Subcutaneous adipose tissue (tissue), 4 donors: Measurements from ENCODE around the gene NCKAP5. TPM values are rescaled to one million over a fixed set of nuclear protein-coding genes. Genes with fewer than 3 reads are reported as not detected.

Source experiments
- total RNA-seq, 4 donors: library from RNA; depleted of rRNA; stranded (reverse); fragments of >200 nt; gene quantifications; one replicate each; pipeline ENCODE4 v1.1.0, GENCODE V29; 2016
- TF ChIP-seq, protein P1 (sequence below): fragments of 450-650 bp; IDR thresholded peaks from one replicate; pipeline ENCODE4 v1.5.1; 2016; ENCODE audit warnings: low read depth, mild to moderate bottlenecking, control low read depth, antibody characterized with exemption, moderate library complexity

NCKAP5 gene
- total RNA-seq, 4 donors from 2014 or later = 1.5 to 6.4 (median 3.8) TPM

GRCh38 chr2:132825601-132826000, 742.7 kb downstream of the NCKAP5 start:
- TF ChIP-seq, protein P1, sequence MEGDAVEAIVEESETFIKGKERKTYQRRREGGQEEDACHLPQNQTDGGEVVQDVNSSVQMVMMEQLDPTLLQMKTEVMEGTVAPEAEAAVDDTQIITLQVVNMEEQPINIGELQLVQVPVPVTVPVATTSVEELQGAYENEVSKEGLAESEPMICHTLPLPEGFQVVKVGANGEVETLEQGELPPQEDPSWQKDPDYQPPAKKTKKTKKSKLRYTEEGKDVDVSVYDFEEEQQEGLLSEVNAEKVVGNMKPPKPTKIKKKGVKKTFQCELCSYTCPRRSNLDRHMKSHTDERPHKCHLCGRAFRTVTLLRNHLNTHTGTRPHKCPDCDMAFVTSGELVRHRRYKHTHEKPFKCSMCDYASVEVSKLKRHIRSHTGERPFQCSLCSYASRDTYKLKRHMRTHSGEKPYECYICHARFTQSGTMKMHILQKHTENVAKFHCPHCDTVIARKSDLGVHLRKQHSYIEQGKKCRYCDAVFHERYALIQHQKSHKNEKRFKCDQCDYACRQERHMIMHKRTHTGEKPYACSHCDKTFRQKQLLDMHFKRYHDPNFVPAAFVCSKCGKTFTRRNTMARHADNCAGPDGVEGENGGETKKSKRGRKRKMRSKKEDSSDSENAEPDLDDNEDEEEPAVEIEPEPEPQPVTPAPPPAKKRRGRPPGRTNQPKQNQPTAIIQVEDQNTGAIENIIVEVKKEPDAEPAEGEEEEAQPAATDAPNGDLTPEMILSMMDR = no peak

DNA sequence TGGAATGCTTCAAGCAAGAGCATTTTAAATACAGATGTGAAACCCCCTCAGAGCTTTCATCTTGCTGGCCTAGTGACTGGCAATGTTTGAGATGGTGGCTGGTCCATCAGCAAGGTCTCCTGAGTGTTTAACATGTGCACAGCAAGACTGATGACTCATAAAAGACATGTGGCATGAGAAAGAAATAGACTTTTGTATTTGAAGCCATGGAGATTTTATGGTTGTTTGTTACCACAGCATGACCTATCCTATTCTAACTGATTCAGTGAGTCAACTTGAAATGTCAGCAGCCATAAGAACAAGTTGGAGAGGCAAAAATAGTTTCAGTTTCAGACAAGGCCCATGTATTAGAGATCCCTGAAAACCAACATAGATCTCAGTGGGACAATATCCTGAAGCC, 743.5 kb downstream of the NCKAP5 start:
- TF ChIP-seq, protein P1 = no peak

DNA sequence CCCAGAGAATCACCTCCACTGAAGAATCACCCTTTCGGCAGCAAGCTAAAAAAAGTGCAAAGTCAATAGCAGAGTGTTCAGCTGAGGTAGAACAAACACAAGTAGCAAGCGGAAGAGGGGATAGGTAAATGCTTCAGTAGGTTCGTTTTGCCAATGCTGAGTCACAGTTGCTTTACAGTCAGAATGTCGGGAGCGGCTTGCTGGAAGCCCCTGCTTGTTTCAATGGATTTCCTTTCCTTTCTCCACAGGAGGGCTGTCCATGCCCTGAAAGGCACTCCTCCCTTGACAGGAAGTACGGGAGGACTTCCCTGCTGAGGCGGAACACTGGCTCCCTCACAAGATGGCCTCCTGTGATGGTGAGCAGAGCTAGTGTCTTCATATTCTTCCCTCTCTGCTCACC, 752.0 kb downstream of the NCKAP5 start:
- TF ChIP-seq, protein P1 = no peak

DNA sequence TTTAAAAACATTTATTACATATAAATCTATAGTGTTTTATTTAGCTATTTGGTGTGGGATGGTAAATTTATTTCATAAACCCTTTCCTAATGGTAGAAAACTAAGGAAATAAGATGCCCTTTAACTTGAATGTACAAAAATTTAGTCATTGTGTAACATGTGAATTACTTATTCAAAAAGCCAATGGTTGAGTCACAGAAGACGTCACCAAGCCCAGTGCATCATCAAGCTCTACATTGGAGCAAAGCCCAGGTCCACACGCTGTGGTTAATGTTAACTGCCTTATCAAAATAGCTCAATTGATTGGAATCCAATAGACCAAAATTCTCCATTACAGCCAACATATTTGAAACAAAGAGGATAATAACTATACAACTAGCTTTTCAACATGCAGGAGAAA, 752.7 kb downstream of the NCKAP5 start:
- TF ChIP-seq, protein P1 = no peak

- TF ChIP-seq, protein P1 = no peak
These were observed 753.6 kb downstream of the NCKAP5 start for GRCh38 chr2:132814651-132815050.

DNA sequence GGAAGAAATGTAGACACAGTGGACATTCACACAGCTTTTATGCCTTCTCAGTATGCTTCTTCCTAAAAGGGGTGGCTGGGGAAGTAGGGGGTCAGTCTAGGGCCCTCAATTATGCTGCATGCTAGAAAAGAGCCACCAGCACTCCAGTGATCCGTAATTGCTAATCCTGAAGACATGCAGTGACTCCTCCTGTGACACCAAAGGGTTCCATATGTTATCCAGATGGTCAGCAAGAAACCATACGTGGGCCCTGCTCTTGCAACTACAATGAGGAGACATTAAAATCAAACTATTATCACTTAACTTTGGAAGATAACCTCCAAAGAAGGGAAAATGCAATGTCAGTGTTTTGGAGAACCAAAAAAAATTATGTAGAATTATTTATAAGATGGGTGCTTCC, 754.8 kb downstream of the NCKAP5 start:
- TF ChIP-seq, protein P1 = no peak

DNA sequence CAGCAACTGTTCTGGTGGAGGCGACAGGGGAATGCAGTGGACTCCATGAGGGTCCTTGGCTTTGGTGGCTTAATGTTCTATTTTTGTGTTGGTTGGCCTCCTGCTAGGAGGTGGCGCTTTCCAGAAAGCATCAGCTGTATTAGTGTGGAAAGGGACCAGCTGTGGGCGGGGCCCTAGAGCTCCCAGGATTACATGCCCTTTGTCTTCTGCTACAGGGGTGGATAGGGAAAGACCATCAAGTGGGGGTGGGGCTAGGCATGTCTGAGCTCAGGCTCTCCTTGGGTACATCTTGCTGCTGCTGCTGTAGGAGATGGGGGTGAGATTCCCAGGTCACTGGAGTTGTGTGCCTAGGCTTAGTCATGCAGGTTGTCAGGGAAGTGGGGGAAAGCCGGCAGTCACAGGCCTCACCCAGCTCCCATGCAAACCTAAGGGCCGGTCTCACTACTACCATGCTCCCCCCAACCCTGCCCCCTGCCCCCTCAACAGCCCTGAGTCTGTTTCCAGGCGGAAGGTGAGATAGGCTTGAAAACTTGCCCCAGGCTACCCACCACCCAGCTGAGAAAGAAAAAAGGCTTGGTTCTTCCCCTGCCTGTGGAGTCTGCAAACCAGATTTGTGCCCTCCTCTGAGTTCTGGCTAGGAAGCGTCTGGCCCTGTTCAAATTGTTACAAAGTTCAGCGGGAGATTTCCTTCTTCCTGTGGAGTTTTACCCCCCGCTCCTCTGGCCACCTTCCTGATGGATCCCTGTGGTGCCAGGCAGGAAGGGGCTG, 756.9 kb downstream of the NCKAP5 start:
- TF ChIP-seq, protein P1 = no peak
